ENCODE data around the gene RAB8A.
"Not testable (repeated sequence)": the region's sequence is repeated elsewhere in the genome, so short reads cannot be mapped to it uniquely, and the experiment has no call there.

DNA sequence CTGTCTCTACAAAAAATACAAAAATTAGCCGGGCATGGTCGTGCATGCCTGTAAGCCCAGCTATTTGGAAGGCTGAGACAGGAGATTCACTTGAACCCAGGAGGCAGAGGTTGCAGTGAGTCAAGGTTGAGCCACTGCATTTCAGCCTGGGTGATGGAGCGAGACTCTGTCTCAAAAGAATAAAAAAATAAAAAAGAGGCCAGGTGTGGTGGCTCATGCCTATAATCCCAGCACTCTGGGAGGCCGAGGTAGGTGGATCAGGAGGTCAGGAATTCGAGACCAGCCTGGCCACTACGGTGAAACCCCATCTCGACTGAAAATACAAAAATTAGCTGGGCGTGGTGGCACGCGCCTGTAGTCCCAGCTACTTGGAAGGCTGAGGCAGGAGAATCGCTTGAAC, 24.3 kb upstream of the RAB8A start:
- not testable (repeated sequence) for TF ChIP-seq PHF21A (IDR thresholded peaks at IDR 0.05; ENCODE audit: borderline replicate concordance, low read depth); KLF1 (tag; IDR thresholded peaks at IDR 0.05); EP300 (IDR thresholded peaks at IDR 0.05; ENCODE audit: low read length); MYC (IDR thresholded peaks at IDR 0.05; ENCODE audit: low read depth, low read length); MYC (CRISPR knock-in tag; IDR thresholded peaks at IDR 0.05; ENCODE audit: borderline replicate concordance, low read depth); PHTF2 (CRISPR knock-in tag; IDR thresholded peaks at IDR 0.05)
- TF ChIP-seq, protein P1, sequence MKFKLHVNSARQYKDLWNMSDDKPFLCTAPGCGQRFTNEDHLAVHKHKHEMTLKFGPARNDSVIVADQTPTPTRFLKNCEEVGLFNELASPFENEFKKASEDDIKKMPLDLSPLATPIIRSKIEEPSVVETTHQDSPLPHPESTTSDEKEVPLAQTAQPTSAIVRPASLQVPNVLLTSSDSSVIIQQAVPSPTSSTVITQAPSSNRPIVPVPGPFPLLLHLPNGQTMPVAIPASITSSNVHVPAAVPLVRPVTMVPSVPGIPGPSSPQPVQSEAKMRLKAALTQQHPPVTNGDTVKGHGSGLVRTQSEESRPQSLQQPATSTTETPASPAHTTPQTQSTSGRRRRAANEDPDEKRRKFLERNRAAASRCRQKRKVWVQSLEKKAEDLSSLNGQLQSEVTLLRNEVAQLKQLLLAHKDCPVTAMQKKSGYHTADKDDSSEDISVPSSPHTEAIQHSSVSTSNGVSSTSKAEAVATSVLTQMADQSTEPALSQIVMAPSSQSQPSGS (CRISPR knock-in tag; IDR thresholded peaks at IDR 0.05) = not testable (repeated sequence)
